GM19452 (cell line): ENCODE measurements around the gene C22orf15.

Experiments
- ATAC-seq: cut with Tn5 transposase; IDR thresholded peaks from one replicate; pipeline ENCODE4 v1.9.1; 2021; ENCODE audit not compliant: unreplicated experiment

C22orf15 gene

DNA sequence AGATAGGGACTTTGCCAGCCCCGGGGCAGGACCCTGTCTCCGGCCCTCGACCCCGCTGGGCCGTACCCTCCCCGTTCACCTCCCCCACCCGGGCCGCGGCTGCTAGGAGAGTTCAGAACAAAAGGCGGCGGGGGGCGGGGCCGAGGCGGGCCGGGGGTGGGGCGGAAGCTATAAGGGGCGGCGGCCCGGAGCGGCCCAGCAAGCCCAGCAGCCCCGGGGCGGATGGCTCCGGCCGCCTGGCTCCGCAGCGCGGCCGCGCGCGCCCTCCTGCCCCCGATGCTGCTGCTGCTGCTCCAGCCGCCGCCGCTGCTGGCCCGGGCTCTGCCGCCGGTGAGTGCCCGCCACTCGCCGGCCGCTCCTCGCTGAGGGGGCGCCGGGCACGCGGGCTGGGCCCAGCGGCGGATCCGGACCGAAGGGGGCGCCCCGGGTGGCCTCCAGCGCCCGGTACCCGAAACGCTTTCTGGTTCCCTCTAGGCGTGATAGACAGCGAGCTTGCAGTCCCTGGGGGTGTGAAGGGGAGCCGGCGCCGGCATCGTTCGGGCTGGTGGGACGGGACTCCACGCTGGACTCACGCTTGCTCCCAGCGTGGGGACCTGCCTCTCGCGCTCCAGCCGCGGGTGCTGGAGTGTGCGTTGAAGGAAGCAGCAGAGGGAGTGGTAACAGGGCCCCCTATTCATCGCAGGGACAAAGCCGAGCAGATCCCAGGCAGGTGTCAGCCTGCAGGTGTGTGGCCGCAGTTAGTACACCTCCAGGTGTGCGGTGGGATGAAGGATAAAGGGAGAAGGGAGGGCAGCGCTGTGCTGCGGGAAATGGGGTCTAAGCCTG lies 10.1 kb downstream of the C22orf15 start, which contains the start of gene MMP11:
MMP11 (plus strand) TSS at position 201 of the 825 bp plus-strand sequence; CDS start at position 223, 22 bp downstream.
- ATAC-seq, result no peak

DNA sequence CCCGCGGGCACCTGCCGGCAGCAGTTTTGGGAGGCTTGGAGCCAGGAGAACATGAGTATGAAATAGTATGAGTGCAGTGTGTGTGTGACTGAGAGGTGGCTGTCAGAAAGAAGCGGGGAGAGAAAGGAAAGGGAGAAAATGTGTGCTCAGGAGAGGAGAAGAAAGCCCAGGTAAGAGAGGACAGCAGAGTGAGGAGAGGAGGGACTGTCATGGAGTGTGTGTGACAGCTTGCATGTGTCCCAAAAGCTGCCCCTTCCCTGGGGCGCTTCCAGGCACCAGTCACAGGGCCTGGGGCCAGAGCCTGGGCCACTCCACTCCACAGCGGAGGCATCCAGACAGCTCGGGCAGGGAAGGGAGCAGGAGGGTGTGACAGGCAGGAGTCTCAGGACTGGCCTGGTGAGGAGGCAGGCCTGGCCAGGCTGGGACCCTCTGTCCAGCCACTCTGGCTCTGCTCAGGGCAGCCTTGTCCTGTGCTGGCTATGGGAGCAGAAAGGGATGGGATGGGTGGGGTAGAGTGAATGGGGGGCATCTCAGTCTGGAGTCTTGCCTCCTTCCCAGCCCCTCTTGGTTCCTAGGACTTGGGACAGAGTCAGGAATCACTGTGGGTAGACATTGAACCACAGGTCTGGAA lies 10.8 kb downstream of the C22orf15 start:
- ATAC-seq, result no peak

GRCh38 chr22:23774114-23774921 lies 11.5 kb downstream of the C22orf15 start:
- ATAC-seq, result no peak

DNA sequence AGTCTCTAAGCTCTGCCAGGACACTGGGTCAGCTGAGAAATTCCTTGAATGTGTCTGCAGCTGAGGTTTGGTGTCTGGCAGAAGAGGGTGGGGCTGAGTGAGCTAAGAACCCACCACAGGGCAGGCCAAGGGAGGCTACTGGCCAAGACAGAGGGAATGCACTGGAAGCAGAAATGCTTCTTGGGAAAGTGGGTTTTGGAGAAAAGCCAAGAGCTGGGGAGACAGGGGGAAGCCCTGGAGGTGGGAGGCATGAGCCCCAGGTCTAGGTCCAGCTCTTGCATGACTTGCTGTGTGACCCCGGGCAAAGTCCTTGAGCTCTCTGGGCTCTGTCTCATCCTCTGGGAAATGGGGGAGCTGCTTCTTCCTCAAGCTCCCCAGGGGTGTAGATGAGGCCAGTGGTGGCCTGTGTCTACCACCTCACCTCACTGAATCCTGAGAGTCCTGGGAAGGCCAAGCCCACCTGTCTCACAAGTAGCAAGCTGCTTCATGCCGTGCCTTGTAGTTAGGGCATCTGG lies 12.2 kb downstream of the C22orf15 start:
- no peak for ATAC-seq

DNA sequence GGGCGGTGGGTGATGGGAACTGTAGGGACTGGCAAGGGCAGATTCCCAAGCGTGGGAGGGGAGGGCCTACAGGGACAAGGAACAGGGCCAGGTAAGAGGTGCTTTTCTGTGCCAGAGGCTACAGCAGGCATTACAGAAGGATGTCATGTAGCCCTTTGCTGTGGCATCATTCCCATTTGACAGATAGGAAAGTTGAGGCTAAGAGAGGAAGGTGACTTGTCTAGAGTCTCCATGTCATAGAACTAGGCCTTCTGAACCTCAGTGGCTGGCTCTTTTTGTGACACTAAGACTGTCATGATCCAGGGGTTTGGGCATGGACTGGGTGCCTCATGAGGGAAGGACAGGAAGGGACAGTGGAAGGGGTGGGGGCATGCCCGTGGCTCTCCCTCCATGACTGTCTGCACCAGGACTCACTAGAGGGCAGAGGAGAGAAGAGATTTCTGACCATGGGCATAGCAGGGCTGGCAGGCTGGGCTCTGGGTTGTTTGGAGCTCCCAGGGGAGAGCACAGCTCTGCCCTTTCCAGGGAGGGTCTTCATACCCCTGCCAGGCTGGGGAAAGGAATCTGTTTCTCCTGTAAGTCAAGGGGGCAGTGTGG lies 13.1 kb downstream of the C22orf15 start:
- no peak for ATAC-seq

- ATAC-seq, result no peak
Observed at GRCh38 chr22:23777776-23778576, 15.2 kb downstream of the C22orf15 start.

- no peak for ATAC-seq
Observed at GRCh38 chr22:23778577-23778900, 15.7 kb downstream of the C22orf15 start.

DNA sequence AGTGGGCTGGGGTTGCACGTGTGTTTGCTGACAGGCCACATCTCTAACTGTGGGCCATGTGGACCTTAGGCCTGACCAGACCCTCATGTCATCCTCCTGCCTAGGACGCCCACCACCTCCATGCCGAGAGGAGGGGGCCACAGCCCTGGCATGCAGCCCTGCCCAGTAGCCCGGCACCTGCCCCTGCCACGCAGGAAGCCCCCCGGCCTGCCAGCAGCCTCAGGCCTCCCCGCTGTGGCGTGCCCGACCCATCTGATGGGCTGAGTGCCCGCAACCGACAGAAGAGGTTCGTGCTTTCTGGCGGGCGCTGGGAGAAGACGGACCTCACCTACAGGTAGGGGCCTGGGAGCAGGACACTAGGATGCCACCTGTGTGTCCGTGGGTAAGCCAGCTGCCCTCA lies 16.3 kb downstream of the C22orf15 start:
- ATAC-seq, result no peak

DNA sequence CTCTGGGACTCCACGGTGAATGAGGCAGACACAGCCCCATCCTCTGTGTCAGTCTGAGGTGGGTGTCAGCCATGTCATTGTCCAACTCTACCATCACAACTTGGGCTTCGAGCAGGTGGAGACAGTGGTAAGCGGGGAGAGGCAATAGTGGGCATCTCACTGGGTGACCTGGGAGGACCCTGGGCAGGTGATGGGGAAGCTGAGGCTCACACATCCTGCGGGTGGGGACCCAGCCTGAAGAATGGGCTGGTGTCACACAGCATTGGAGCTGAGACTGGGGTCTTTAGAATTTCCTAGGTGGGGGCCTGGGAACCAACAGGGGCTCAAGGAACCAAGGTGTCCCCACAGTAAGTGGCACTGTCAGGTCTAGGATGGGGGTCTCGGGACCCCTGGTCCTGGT lies 16.9 kb downstream of the C22orf15 start:
- ATAC-seq, result no peak

DNA sequence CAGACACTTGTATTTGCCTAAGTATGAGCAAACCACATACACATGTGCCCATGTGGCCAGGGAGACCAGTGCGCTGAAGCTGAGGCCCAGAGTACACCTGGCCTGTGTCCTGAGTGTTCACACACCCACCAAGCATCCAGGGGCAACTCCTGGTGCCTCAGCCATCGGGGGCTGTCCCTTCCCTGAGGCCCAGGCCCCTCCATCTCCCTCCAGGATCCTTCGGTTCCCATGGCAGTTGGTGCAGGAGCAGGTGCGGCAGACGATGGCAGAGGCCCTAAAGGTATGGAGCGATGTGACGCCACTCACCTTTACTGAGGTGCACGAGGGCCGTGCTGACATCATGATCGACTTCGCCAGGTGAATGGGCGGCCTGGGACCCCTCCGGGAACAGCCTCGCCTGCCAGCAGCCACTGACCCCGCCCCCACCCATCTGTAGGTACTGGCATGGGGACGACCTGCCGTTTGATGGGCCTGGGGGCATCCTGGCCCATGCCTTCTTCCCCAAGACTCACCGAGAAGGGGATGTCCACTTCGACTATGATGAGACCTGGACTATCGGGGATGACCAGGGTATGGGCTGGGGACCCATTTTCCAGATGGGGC lies 17.5 kb downstream of the C22orf15 start:
- ATAC-seq, result no peak

DNA sequence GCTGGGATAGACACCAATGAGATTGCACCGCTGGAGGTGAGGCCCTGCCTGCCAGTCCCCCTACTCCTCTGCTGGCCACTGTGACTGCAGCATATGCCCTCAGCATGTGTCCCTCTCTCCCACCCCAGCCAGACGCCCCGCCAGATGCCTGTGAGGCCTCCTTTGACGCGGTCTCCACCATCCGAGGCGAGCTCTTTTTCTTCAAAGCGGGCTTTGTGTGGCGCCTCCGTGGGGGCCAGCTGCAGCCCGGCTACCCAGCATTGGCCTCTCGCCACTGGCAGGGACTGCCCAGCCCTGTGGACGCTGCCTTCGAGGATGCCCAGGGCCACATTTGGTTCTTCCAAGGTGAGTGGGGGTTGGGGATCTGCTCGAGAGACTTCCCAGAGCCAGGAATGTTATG lies 18.3 kb downstream of the C22orf15 start:
- ATAC-seq, result no peak

DNA sequence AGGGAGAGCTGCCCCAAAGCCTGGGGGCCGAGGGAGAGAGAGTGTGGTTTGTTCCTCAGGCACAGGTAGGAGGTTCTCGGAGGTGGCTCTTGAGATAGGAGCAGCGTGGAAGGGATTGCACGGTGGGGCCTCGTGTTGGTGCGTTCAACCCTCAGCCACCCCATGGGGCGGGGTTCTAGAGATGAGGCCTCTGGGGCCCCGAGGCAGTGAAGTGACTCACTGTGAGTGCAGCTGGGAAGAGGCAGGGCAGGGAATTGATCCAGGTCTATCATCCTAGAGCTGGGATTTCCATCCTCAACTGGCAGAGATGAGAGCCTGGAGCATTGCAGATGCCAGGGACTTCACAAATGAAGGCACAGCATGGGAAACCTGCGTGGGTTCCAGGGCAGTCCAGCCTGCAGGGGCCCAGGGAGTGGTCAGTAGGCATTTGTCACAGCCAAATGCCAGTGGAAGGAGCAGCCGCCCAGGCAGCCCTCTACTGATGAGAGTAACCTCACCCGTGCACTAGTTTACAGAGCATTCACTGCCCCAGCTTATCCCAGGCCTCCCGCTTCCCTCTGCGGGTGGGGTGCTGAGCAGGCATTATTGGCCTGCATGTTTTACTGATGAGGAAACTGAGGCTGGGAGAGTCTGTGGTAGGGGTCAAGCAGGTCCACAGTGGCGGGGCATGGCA lies 18.9 kb downstream of the C22orf15 start:
- ATAC-seq, result no peak

- ATAC-seq, result no peak
Observed at GRCh38 chr22:23782252-23782651, 19.5 kb downstream of the C22orf15 start.

GRCh38 chr22:23782703-23783102 lies 19.9 kb downstream of the C22orf15 start:
- ATAC-seq, result no peak

DNA sequence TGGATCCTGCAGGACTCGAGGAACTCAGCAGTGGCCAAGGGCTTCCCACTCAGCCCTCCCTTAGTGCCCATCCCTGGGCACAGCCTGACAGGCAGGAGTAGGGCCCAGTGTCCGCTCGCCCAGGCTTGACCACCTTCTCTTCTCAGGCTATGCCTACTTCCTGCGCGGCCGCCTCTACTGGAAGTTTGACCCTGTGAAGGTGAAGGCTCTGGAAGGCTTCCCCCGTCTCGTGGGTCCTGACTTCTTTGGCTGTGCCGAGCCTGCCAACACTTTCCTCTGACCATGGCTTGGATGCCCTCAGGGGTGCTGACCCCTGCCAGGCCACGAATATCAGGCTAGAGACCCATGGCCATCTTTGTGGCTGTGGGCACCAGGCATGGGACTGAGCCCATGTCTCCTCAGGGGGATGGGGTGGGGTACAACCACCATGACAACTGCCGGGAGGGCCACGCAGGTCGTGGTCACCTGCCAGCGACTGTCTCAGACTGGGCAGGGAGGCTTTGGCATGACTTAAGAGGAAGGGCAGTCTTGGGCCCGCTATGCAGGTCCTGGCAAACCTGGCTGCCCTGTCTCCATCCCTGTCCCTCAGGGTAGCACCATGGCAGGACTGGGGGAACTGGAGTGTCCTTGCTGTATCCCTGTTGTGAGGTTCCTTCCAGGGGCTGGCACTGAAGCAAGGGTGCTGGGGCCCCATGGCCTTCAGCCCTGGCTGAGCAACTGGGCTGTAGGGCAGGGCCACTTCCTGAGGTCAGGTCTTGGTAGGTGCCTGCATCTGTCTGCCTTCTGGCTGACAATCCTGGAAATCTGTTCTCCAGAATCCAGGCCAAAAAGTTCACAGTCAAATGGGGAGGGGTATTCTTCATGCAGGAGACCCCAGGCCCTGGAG lies 20.7 kb downstream of the C22orf15 start:
- ATAC-seq, result no peak

DNA sequence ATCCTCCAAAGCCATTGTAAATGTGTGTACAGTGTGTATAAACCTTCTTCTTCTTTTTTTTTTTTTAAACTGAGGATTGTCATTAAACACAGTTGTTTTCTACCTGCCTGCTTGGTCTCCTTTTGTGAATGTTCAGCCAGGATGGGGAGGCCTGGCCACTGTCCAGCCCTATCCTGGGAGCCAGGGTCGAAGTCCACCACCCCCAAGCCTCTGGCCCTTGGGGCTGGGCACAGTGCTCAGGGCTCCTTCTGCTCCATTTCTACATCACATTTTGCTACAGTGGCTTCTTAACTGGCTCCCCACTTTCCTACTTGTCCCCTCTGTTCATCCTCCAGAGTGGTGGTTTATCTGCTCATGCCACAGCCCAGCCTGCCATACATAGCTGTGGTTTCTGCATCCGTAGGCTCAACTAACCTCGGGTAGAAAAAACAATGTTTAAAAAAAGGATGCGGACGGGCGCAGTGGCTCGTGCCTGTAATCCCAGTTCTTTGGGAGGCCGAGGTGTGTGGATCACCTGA lies 21.5 kb downstream of the C22orf15 start:
- ATAC-seq, result no peak

DNA sequence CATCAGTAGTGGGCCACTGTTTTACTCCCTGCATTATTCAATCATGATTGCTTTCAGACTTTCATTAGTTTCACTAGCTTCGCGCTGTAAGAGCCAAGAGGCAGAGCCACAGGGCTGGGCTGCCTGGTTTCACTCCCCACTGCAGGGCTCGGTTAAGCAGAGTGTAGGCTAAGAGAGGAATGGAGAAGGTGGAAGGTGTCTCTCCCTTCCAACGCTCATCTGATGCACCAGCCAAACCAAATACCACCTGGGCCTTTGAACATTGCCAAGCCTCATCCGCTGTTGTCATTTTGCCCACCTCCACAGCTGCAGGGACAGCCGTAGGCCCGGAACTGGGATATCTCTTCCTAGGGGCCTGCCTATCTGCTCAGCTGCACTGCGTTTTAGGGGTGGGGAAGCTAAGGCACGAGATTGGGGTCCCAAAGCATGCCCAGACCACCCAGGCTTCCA lies 23.5 kb downstream of the C22orf15 start:
- no peak for ATAC-seq
